Muscle layer of duodenum (tissue), 2 donors: ENCODE data around the gene ATP9B.

Source experiments
- H3K27ac ChIP-seq: one replicate; pipeline ENCODE4 v1.7.0; 2013; ENCODE audit warnings: mild to moderate bottlenecking, low read length
- H3K27me3 ChIP-seq: one replicate; pipeline ENCODE4 v1.7.0; 2013; ENCODE audit warnings: low read depth, mild to moderate bottlenecking, control low read depth, low read length
- H3K36me3 ChIP-seq, 2 donors: one replicate each; pipeline ENCODE4 v1.7.0; 2013; ENCODE audit warnings: low read length in 2 of 2, control low read depth in 1 of 2, mild to moderate bottlenecking in 1 of 2; ENCODE audit not compliant: insufficient read depth in 2 of 2, control insufficient read depth in 1 of 2
- H3K4me1 ChIP-seq, 2 donors: one replicate each; pipeline ENCODE4 v1.7.0; 2013; ENCODE audit warnings: low read length in 2 of 2, mild to moderate bottlenecking in 2 of 2, control low read depth in 1 of 2, moderate library complexity in 1 of 2; ENCODE audit not compliant: insufficient read depth in 2 of 2, control insufficient read depth in 1 of 2
- H3K4me3 ChIP-seq, 2 donors: one replicate each; pipeline ENCODE4 v1.7.0; 2013; ENCODE audit warnings: low read length in 2 of 2, low read depth in 1 of 2, mild to moderate bottlenecking in 1 of 2
- H3K9me3 ChIP-seq, 2 donors: one replicate each; pipeline ENCODE4 v1.7.0; 2013; ENCODE audit warnings: low read length in 2 of 2, control low read depth in 1 of 2, mild to moderate bottlenecking in 1 of 2; ENCODE audit not compliant: control insufficient read depth in 1 of 2
- donor health status: healthy.

The ATP9B gene

DNA sequence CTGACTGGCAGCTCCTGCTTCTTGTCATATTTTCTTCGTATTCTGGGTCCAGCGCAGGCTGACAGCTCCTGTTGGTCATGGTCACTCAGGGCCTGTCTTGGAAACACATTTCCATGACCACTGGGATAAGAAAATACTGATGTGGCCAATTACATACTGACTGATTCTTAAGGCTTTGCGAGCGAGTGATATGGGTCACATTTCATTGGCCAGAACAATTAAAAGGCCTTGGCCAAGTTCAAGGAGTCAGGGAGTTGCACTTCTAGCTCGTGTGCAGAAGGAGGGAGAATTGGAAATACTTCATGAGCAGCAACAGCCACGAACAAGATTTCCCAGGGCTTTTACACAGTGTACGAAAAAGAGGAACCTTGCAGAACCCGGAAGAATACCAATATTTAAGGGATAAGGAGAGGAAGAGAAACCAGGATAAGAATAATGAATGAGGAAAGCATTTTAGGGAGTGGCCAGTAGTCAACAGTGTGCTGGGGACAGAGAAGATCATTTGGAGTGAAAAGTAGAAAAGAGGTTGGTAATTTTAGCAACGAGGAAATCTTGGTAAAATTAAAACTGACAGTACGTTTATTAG is 149.5 kb downstream of the ATP9B start:
- no peaks in the 10 kb centered on the region for H3K27me3 ChIP-seq
- no peaks in the 10 kb centered on the region for H3K4me1 ChIP-seq
- peaks cover 0 to 9% of the 10 kb centered on the region in 2 donors for H3K36me3 ChIP-seq
- peak overlapping the region in 1 of 2 donors; percentile 8 for H3K4me3 ChIP-seq
- no peak overlapping the region for H3K27ac ChIP-seq
- no peaks in the 10 kb centered on the region for H3K9me3 ChIP-seq

DNA sequence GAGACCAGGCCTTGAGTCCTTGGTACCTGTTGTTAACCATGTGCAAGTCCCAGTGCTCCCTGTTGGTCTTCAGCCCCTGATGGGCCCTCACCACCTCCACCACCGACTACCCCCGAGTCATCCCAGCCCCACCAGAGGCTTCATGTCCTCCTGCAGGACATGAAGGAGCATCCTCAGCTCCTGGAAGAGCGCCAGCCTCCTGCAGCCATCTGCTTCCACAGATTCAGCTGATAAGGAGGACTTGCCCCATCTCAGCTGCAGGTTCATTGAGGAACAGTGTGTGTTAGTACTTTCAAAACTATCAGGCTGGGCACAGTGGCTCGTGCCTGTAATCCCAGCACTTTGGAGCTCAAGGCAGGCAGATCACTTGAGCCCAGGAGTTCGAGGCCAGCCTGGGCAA is 151.9 kb downstream of the ATP9B start:
- Histone ChIP-seq H3K4me3 (no peak overlapping the region), H3K9me3 (no peaks in the 10 kb centered on the region), H3K27me3 (no peaks in the 10 kb centered on the region), H3K36me3 (peaks cover 0 to 13% of the 10 kb centered on the region in 2 donors), H3K4me1 (no peaks in the 10 kb centered on the region), H3K27ac (no peak overlapping the region)

DNA sequence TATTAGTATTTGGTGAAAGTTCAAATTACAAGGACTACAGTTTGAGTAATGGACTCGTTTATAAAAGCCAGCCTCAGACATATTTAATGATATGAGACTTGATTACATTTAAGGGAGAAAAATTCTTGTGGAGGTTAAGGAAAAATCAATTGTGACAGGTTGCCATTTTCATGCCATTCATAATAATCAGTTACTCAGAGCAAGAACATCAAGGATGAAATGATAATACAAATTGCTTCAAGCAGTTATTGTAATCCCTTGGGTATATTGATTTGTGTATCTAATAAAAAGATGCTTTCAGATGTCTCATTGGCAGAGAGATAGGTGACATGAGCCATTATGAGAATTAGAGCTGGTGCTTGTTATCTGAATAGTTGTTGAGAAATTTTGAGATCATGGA is 153.6 kb downstream of the ATP9B start:
- H3K9me3 ChIP-seq = no peaks in the 10 kb centered on the region
- no peaks in the 10 kb centered on the region for H3K4me1 ChIP-seq
- H3K36me3 ChIP-seq = peaks cover 0 to 7% of the 10 kb centered on the region in 2 donors
- H3K27ac ChIP-seq = no peak overlapping the region
- no peaks in the 10 kb centered on the region for H3K27me3 ChIP-seq
- no peak overlapping the region for H3K4me3 ChIP-seq

DNA sequence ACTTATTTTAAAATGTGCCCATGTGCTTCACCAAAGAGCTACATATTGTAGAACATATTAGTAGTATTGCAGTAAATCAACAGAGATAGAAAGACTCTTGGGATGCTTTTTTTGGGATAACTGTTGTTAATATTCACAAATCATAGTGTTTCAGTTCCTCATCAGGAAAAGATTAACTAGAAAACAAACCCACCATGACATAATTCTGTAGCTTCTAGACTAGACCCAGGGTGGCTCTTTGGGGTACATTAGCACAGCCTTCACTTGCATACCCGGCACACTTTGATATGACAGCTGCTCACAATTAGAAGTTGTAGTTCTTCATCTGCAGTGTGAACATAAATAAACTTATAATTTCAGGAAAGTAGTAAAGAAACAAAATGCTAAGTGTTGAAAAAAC is 154.2 kb downstream of the ATP9B start:
- no peaks in the 10 kb centered on the region for H3K9me3 ChIP-seq
- H3K36me3 ChIP-seq = peaks cover 0 to 5% of the 10 kb centered on the region in 2 donors
- no peaks in the 10 kb centered on the region for H3K4me1 ChIP-seq
- H3K27ac ChIP-seq = no peak overlapping the region
- no peak overlapping the region for H3K4me3 ChIP-seq
- no peaks in the 10 kb centered on the region for H3K27me3 ChIP-seq

DNA sequence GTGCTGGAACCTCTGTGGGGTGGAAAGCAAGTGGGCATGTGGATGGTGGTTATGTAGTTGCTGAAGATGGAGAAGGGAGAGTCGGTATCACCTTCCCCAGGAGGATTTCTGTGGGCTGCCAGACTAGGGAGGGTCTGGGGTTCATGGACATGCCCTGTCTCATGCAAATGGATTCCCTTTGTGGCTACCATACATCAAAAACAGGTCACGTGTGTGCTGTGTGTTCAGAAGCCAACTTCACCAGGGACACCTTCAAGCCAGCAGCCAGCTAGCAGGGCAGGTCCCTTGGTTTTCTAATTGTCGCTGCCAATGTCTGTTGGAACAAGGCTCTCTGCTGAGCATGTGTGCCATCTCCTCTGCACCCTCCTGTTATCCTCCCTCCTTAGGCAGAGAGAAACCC is 155.2 kb downstream of the ATP9B start:
- no peaks in the 10 kb centered on the region for H3K4me1 ChIP-seq
- H3K36me3 ChIP-seq = peaks cover 0 to 5% of the 10 kb centered on the region in 2 donors
- H3K27me3 ChIP-seq = no peaks in the 10 kb centered on the region
- H3K9me3 ChIP-seq = no peaks in the 10 kb centered on the region
- H3K27ac ChIP-seq = no peak overlapping the region
- no peak overlapping the region for H3K4me3 ChIP-seq

DNA sequence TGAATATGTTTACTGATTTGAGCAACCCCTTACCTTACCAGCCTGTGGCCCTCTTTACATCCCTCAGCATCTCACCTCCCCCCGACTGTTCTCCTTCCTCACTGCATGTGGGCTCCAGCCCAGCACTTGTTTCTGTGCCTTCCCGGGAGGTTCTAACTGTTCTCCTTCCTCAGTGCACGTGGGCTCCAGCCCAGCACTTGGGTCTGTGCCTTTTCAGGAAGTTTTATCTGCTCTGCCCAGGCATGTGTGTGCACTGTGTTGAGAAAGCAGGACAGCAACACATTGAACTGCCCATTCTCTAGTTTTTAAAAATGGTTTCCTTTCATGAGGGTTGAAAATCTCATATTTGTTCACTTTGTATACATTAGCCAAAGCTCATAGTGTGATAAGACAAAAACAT is 158.4 kb downstream of the ATP9B start:
- no peak overlapping the region for H3K27ac ChIP-seq
- H3K4me1 ChIP-seq = no peaks in the 10 kb centered on the region
- no peak overlapping the region for H3K4me3 ChIP-seq
- no peaks in the 10 kb centered on the region for H3K27me3 ChIP-seq
- H3K9me3 ChIP-seq = no peaks in the 10 kb centered on the region
- H3K36me3 ChIP-seq = peaks cover 0 to 5% of the 10 kb centered on the region in 2 donors

DNA sequence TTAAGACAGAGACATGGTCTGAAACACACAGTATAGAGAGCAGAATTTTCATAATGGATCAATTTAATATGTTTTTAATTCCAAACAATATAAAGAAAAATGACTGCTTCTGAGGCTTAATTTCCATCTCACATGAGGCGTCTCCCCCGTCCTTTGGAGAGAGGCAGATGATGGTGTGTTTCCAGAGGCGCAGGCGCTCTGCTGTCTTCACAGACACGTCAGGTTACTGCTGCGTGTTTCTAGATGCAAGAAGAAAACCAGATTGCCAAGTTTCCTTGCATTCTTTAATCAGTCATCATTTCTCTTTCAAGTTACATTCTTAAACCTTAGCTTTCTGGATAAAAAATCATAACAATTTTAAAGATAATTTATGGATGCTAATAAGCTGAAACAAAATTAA is 160.2 kb downstream of the ATP9B start:
- Histone ChIP-seq H3K27ac (no peak overlapping the region), H3K27me3 (no peaks in the 10 kb centered on the region), H3K4me1 (no peaks in the 10 kb centered on the region), H3K9me3 (no peaks in the 10 kb centered on the region), H3K4me3 (no peak overlapping the region), H3K36me3 (peaks cover 0 to 5% of the 10 kb centered on the region in 2 donors)

DNA sequence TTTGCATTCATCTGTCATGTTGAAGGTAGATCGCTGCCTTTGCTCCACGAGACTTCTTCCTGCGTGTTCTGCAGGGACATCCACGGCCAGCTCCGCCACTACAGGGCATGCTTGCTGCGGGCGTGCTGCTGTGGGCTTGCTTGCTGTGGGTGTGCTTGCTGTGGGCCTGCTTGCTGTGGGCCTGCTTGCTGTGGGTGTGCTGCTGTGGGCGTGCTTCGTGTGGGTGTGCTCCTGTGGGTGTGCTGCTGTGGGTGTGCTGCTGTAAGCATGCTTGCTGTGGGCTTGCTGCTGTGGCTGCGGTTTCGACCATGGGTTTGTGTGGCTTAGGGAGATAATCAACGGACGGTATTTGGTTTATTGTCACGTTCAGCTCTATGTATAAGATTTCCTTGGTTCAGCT is 165.2 kb downstream of the ATP9B start:
- Histone ChIP-seq H3K4me1 (no peaks in the 10 kb centered on the region), H3K9me3 (no peaks in the 10 kb centered on the region), H3K27ac (no peak overlapping the region), H3K36me3 (no peaks in the 10 kb centered on the region), H3K27me3 (no peaks in the 10 kb centered on the region), H3K4me3 (no peak overlapping the region)

DNA sequence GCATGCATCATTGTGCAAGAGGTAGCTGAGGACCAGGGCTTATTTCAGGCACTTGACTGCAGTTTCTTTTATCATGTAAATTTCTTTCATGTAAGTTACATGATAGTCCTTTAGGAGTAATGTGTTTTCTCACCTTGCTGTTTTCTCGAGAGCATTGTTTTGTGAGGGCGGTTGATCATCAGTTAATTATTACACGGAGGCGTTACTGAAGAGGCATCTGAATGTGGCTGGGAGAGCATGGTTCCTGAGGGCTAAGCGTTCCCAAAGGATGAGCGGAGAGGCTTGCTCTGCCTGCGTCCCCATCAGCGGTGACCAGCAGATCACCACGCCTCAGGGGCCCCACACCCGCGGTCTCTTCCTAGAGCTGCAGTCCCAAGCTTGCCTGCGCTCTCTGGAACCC is 170.4 kb downstream of the ATP9B start:
- no peak overlapping the region for H3K4me3 ChIP-seq
- peaks cover 0 to 3% of the 10 kb centered on the region in 2 donors for H3K4me1 ChIP-seq
- H3K9me3 ChIP-seq = no peaks in the 10 kb centered on the region
- H3K27me3 ChIP-seq = no peaks in the 10 kb centered on the region
- no peak overlapping the region for H3K27ac ChIP-seq
- no peaks in the 10 kb centered on the region for H3K36me3 ChIP-seq

DNA sequence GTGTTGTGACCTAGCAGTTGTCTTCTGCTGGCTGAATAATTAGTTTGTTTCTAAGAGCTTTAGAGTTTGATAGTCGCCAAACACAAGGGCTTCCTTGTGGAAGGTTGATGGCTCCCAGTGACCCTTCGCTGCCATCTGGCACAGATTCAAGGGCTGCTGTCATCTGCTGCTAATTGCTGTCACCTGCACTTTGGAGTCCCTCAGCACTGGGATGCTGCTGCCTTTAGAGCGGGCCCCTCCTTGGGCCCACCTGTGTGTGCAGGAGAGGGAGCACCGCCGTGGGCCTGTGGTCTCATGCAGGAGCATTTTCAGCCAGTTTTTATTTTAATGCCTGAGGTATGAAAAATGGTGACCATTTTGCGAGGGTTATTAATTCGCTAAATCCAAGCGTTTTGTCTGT is 172.6 kb downstream of the ATP9B start:
- Histone ChIP-seq H3K9me3 (no peaks in the 10 kb centered on the region), H3K27ac (no peak overlapping the region), H3K27me3 (no peaks in the 10 kb centered on the region), H3K4me3 (no peak overlapping the region), H3K36me3 (no peaks in the 10 kb centered on the region), H3K4me1 (peaks cover 0 to 3% of the 10 kb centered on the region in 2 donors)

DNA sequence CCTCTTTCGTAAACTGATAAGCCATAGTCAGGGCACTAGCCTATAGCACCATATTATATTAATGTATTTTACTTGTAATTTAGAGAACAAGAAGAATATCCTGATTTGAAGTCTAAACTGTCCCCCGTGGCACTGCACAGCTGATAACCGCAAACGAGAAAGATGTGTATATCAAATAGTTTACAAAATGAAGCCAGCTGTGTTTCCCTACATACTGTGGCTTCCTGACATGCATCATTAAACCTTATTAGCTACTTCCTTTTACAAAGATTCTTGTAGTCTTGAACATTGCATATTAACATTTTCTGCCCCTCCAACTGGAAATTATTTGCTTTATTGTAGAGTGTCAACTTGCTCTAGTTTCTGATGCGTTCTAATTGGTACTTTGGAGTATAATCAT is 173.1 kb downstream of the ATP9B start:
- no peaks in the 10 kb centered on the region for H3K9me3 ChIP-seq
- no peak overlapping the region for H3K4me3 ChIP-seq
- H3K4me1 ChIP-seq = peaks cover 0 to 3% of the 10 kb centered on the region in 2 donors
- no peak overlapping the region for H3K27ac ChIP-seq
- no peaks in the 10 kb centered on the region for H3K27me3 ChIP-seq
- H3K36me3 ChIP-seq = no peaks in the 10 kb centered on the region

DNA sequence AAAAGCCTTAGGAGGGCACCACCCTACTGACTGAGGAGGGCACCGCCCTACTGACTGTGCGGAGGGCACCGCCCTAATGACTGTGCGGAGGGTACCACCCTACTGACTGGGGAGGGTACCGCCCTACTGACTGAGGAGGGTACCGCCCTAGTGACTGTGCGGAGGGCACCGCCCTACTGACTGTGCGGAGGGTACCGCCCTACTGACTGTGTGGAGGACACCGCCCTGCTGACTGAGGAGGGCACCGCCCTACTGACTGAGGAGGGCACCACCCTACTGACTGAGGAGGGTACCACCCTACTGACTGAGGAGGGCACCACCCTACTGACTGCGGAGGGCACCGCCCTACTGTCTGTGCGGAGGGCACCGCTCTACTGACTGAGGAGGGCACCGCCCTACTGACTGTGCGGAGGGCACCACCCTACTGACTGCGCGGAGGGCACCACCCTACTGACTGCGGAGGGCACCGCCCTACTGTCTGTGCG is 176.4 kb downstream of the ATP9B start:
- H3K27me3 ChIP-seq = no peaks in the 10 kb centered on the region
- no peak overlapping the region for H3K4me3 ChIP-seq
- H3K4me1 ChIP-seq = peaks cover 0 to 3% of the 10 kb centered on the region in 2 donors
- no peaks in the 10 kb centered on the region for H3K36me3 ChIP-seq
- H3K9me3 ChIP-seq = no peaks in the 10 kb centered on the region
- H3K27ac ChIP-seq = no peak overlapping the region
